ENCODE measurements around the gene KATNIP. TPM values are rescaled to one million over a fixed set of nuclear protein-coding genes. Genes with fewer than 3 reads are reported as not detected.

Gene KATNIP
- total RNA-seq, 2 donors from 2014 or later = 10.6 to 22.7 TPM

GRCh38 chr16:27571433-27572326 lies 21.7 kb downstream of the KATNIP start:
- DNase-seq (ENCODE audit: low spot score) = no peak
- Histone ChIP-seq H3K27ac (no peak overlapping the region), H3K36me3 (peaks cover 4% of the 10 kb centered on the region), H3K9me3 (no peaks in the 10 kb centered on the region), H3K4me3 (no peak overlapping the region), H3K27me3 (no peaks in the 10 kb centered on the region), H3K4me1 (peaks cover 0 to 15% of the 10 kb centered on the region in 2 donors)
- TF ChIP-seq CTCF (IDR thresholded peaks at IDR 0.05) = no peak

GRCh38 chr16:27572711-27573110 lies 22.8 kb downstream of the KATNIP start:
- Histone ChIP-seq H3K27me3 (no peaks in the 10 kb centered on the region), H3K4me3 (no peak overlapping the region), H3K27ac (no peak overlapping the region), H3K9me3 (no peaks in the 10 kb centered on the region), H3K36me3 (peaks cover 4% of the 10 kb centered on the region), H3K4me1 (peaks cover 0 to 15% of the 10 kb centered on the region in 2 donors)
- no peak for TF ChIP-seq CTCF (IDR thresholded peaks at IDR 0.05)
- DNase-seq (ENCODE audit: low spot score) = no peak

GRCh38 chr16:27576729-27577128 lies 26.8 kb downstream of the KATNIP start:
- Histone ChIP-seq H3K4me1 (peaks cover 0 to 11% of the 10 kb centered on the region in 2 donors), H3K9me3 (no peaks in the 10 kb centered on the region), H3K4me3 (no peak overlapping the region), H3K27me3 (no peaks in the 10 kb centered on the region), H3K36me3 (peaks cover 4% of the 10 kb centered on the region), H3K27ac (no peak overlapping the region)
- DNase-seq (ENCODE audit: low spot score) = no peak
- TF ChIP-seq CTCF (IDR thresholded peaks at IDR 0.05) = no peak

- Histone ChIP-seq H3K4me1 (no peaks in the 10 kb centered on the region), H3K27ac (no peak overlapping the region), H3K9me3 (no peaks in the 10 kb centered on the region), H3K36me3 (peaks cover 4% of the 10 kb centered on the region), H3K27me3 (no peaks in the 10 kb centered on the region), H3K4me3 (no peak overlapping the region)
- TF ChIP-seq CTCF (IDR thresholded peaks at IDR 0.05) = no peak
- no peak for DNase-seq (ENCODE audit: low spot score)
Measured at GRCh38 chr16:27579087-27579980, 29.4 kb downstream of the KATNIP start.

GRCh38 chr16:27582883-27583282 lies 32.9 kb downstream of the KATNIP start:
- Histone ChIP-seq H3K36me3 (no peaks in the 10 kb centered on the region), H3K4me1 (no peaks in the 10 kb centered on the region), H3K27me3 (no peaks in the 10 kb centered on the region), H3K4me3 (no peak overlapping the region), H3K27ac (no peak overlapping the region), H3K9me3 (no peaks in the 10 kb centered on the region)
- no peak for TF ChIP-seq CTCF (IDR thresholded peaks at IDR 0.05)
- DNase-seq (ENCODE audit: low spot score) = no peak
